ENCODE results near the gene LPCAT3. TPM values are rescaled to one million over a fixed set of nuclear protein-coding genes. Genes with fewer than 3 reads are reported as not detected.

The LPCAT3 gene
- total RNA-seq, 1 experiment from 2014 or later = 16.3 TPM

GRCh38 chr12:6938353-6939190 lies 79.7 kb downstream of the LPCAT3 start:
- TF ChIP-seq EZH2 (IDR thresholded peaks at IDR 0.05; ENCODE audit: low read length, unreplicated experiment) (no peak), CTCF (conservative IDR thresholded peaks at IDR 0.05; ENCODE audit: low read depth, low read length) (no peak), EZH2phosphoT487 (IDR thresholded peaks at IDR 0.05; ENCODE audit: borderline replicate concordance, low read length) (no peak)
- ChIA-PET CTCF (interaction anchor here (1.0 kb wide), 1 partner anchor 13 kb away, joined by 6 read pairs; no protein-coding TSS in a partner anchor), POLR2A (ENCODE audit: unreplicated experiment) (interaction anchor here (0.9 kb wide), 1 partner anchor 13 kb away, joined by 3 read pairs; no protein-coding TSS in a partner anchor)
- Histone ChIP-seq H4K20me1 (ENCODE audit: low read length) (no peaks in the 10 kb centered on the region), H3K9me2 (replicated peaks; ENCODE audit: low read length) (no peaks in the 10 kb centered on the region), H3K27me3 (ENCODE audit: low read length) (no peaks in the 10 kb centered on the region), H3K9ac (ENCODE audit: low read length) (0 out of 2 replicates have a peak overlapping the region, but pooled peaks have one; percentile 28), H2AFZ (ENCODE audit: low read length) (0 out of 2 replicates have a peak overlapping the region, but pooled peaks have one; percentile 35), H3K4me3 (ENCODE audit: low read length) (no peak overlapping the region), H3K4me2 (ENCODE audit: low read length) (peak overlapping the region; percentile 17; the same call in 1 of the 2 replicates), H3K27ac (ENCODE audit: low read length) (no peak overlapping the region), H3K79me2 (ENCODE audit: low read length) (no peaks in the 10 kb centered on the region; the same call in 1 of the 2 replicates), H3F3A (ENCODE audit: low read length, unreplicated experiment) (no peaks in the 10 kb centered on the region), H3K9me3 (ENCODE audit: low read length) (no peaks in the 10 kb centered on the region), H3K36me3 (ENCODE audit: low read depth, low read length) (peaks cover 4% of the 10 kb centered on the region; the same call in 1 of the 2 replicates), H3K4me1 (ENCODE audit: insufficient read depth, low read length) (peaks cover 7% of the 10 kb centered on the region; the same call in 1 of the 2 replicates)
- TSS peak; percentile 14 for BruUV-seq (replicated peaks)
- no peak for ATAC-seq
- intact Hi-C loops (cut with micrococcal nuclease) = no loop called here
- DNase-seq = no peak

GRCh38 chr12:6937481-6938352 lies 80.6 kb downstream of the LPCAT3 start:
- H3K36me3 ChIP-seq (ENCODE audit: low read depth, low read length) = peaks cover 4% of the 10 kb centered on the region; the same call in 1 of the 2 replicates
- H3F3A ChIP-seq (ENCODE audit: low read length, unreplicated experiment) = no peaks in the 10 kb centered on the region
- no peaks in the 10 kb centered on the region for H4K20me1 ChIP-seq (ENCODE audit: low read length)
- no TSS peak for BruUV-seq (replicated peaks)
- intact Hi-C loops (cut with micrococcal nuclease) = no loop called here
- H3K4me2 ChIP-seq (ENCODE audit: low read length) = peak overlapping the region; percentile 86
- H2AFZ ChIP-seq (ENCODE audit: low read length) = peak overlapping the region; percentile 61
- DNase-seq (peak; percentile 94), ATAC-seq (peak; percentile 92)
- H3K27me3 ChIP-seq (ENCODE audit: low read length) = no peaks in the 10 kb centered on the region
- no peak for TF ChIP-seq EZH2 (IDR thresholded peaks at IDR 0.05; ENCODE audit: low read length, unreplicated experiment)
- TF ChIP-seq CTCF (conservative IDR thresholded peaks at IDR 0.05; ENCODE audit: low read depth, low read length) = peak; percentile 76
- TF ChIP-seq EZH2phosphoT487 (IDR thresholded peaks at IDR 0.05; ENCODE audit: borderline replicate concordance, low read length) = no peak
- H3K9ac ChIP-seq (ENCODE audit: low read length) = peak overlapping the region; percentile 80
- peaks cover 7% of the 10 kb centered on the region; the same call in 1 of the 2 replicates for H3K4me1 ChIP-seq (ENCODE audit: insufficient read depth, low read length)
- no peaks in the 10 kb centered on the region for H3K9me2 ChIP-seq (replicated peaks; ENCODE audit: low read length)
- CTCF ChIA-PET = interaction anchor here (0.6 to 1.0 kb wide), 2 partner anchors 9 to 13 kb away, joined by 3 to 6 read pairs; no protein-coding TSS in a partner anchor
- no peaks in the 10 kb centered on the region for H3K9me3 ChIP-seq (ENCODE audit: low read length)
- peak overlapping the region; percentile 31 for H3K27ac ChIP-seq (ENCODE audit: low read length)
- H3K79me2 ChIP-seq (ENCODE audit: low read length) = peaks cover 3% of the 10 kb centered on the region
- POLR2A ChIA-PET (ENCODE audit: unreplicated experiment) = interaction anchor here (0.5 to 0.9 kb wide), 2 partner anchors 12 to 40 kb away, joined by 3 to 6 read pairs; no protein-coding TSS in a partner anchor
- H3K4me3 ChIP-seq (ENCODE audit: low read length) = peak overlapping the region; percentile 62

Measured in PC-3 (cell line).